Heart left ventricle (tissue), 13 donors: ENCODE measurements around the gene STK38.

Source experiments
- POLR2A ChIP-seq, 2 donors: fragments of 450-650 bp; IDR thresholded peaks; one replicate each; pipeline ENCODE4 v1.6.1; 2017; ENCODE audit warnings: antibody characterized with exemption in 2 of 2, mild to moderate bottlenecking in 2 of 2, moderate library complexity in 2 of 2
- TF ChIP-seq, protein P1 (sequence below), 12 donors: fragments of 200-600 bp; sonication (generic) in 4 of 12; IDR thresholded peaks; one replicate each; pipeline versions ENCODE4 v1.5.0 to v1.8.0; 2018 to 2022; ENCODE audit warnings: antibody characterized with exemption in 12 of 12, mild to moderate bottlenecking in 5 of 12
- donor health status: ischemic (EF 13 %, LVEDD 7.1; RV severe dilation, severe dysfunction).
- donor health status: DM: no; HTN: yes; CAD: no.
- donor health status: DM: no; HTN: no; CAD: no.
- donor health status: ischemic (EF 25% LVEDD 6.9; RV normal size, moderate dysfunction).
- donor health status: ischemic (EF 25% LVEDD 5.7; RV mildly dilated, moderate dysfunction).
- donor health status: ischemic (EF 35%, LVEDD 5.7; RV mildly dilated, moderate dysfunction).
- donor health status: nonischemic (EF 11% LVEDD 7.7; RV severe dilation, severe dysfunction).
- donor health status: DM: yes; HTN: yes; CAD: no.
- donor health status: PGD.
- donor health status: ischemic (EF 29% LVEDD 5.4; RV normal size, mild dysfunction).
- donor health status: nonischemic (EF 23%, LVEDD 6.1; RV moderate dilation, normal function).

DNA sequence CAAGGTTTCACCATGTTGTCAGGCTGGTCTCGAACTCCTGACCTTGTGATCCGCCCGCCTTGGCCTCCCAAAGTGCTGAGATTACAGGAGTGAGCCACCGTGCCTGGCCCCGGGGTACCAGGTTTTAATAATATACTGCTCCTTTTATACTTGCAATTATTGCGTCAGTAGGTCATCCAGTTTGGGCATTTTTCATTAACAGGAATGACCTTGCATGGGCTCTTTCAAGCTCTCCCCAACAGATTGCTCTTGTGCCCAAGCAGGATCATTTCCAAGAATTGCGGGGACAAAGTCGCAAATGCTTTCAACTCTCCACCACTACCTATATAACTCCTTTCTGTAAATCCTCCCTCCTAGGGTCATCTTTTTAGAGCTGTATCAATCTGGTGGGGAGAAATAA is 23.8 kb downstream of the STK38 start:
- TF ChIP-seq POLR2A (IDR thresholded peaks at IDR 0.05) = no peak
- TF ChIP-seq, protein P1, sequence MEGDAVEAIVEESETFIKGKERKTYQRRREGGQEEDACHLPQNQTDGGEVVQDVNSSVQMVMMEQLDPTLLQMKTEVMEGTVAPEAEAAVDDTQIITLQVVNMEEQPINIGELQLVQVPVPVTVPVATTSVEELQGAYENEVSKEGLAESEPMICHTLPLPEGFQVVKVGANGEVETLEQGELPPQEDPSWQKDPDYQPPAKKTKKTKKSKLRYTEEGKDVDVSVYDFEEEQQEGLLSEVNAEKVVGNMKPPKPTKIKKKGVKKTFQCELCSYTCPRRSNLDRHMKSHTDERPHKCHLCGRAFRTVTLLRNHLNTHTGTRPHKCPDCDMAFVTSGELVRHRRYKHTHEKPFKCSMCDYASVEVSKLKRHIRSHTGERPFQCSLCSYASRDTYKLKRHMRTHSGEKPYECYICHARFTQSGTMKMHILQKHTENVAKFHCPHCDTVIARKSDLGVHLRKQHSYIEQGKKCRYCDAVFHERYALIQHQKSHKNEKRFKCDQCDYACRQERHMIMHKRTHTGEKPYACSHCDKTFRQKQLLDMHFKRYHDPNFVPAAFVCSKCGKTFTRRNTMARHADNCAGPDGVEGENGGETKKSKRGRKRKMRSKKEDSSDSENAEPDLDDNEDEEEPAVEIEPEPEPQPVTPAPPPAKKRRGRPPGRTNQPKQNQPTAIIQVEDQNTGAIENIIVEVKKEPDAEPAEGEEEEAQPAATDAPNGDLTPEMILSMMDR (IDR thresholded peaks at IDR 0.05) = no peak
